Dendritic cell treated with granulocyte-macrophage colony-stimulating factor and Interleukin-4, amounts not matched to agents 40 ng/mL and 50 ng/mL, for 4 days (primary cell): ENCODE results near the gene PXN.
"Not testable (repeated sequence)": the region's sequence is repeated elsewhere in the genome, so short reads cannot be mapped to it uniquely, and the experiment has no call there.

ENCODE experiments used
- H3K27ac Mint-ChIP-seq: one replicate; pipeline ENCODE4 v1.8.0; 2022; ENCODE audit warnings: mild to moderate bottlenecking, mixed read lengths
- H3K27me3 Mint-ChIP-seq: one replicate; pipeline ENCODE4 v1.8.0; 2022; ENCODE audit warnings: mild to moderate bottlenecking, mixed read lengths
- H3K36me3 Mint-ChIP-seq: one replicate; pipeline ENCODE4 v1.8.0; 2022; ENCODE audit warnings: low read depth, mixed read lengths
- H3K4me1 Mint-ChIP-seq: one replicate; pipeline ENCODE4 v1.8.0; 2022; ENCODE audit warnings: low read depth, mixed read lengths
- H3K4me3 Mint-ChIP-seq: one replicate; pipeline ENCODE4 v1.8.0; 2022; ENCODE audit warnings: mild to moderate bottlenecking, moderate library complexity, mixed read lengths
- H3K9me3 Mint-ChIP-seq: one replicate; pipeline ENCODE4 v1.8.0; 2022; ENCODE audit warnings: mixed read lengths
- intact Hi-C: fragments of 100-400 bp; cut with micrococcal nuclease; formaldehyde crosslinking; loops from one replicate; pipeline ENCODE4 v1.15.0; 2022

Gene PXN

DNA sequence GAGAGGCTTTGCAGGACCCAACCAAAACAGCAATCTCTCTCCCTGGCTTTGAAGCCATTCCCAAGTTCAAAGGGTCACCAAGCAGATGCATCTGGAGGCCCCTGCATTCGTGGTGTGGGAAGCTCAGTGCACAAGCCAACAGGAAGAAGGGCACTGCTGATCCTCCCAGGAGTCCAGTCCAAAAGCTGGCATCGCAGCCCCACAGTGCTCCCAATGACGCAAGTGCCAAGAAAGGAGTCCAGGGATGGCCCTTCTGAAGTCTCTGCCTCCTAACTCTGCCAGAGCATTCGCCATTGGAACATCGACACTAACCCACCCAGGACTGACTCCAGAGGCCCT, 25.1 kb downstream of the PXN start:
- peaks cover 35% of the 10 kb centered on the region for H3K36me3 Mint-ChIP-seq
- H3K27ac Mint-ChIP-seq: peak overlapping the region; percentile 44
- H3K4me1 Mint-ChIP-seq: peaks cover 94% of the 10 kb centered on the region
- H3K4me3 Mint-ChIP-seq: no peak overlapping the region
- intact Hi-C loops: no loop called here
- no peaks in the 10 kb centered on the region for H3K27me3 Mint-ChIP-seq
- no peaks in the 10 kb centered on the region for H3K9me3 Mint-ChIP-seq

DNA sequence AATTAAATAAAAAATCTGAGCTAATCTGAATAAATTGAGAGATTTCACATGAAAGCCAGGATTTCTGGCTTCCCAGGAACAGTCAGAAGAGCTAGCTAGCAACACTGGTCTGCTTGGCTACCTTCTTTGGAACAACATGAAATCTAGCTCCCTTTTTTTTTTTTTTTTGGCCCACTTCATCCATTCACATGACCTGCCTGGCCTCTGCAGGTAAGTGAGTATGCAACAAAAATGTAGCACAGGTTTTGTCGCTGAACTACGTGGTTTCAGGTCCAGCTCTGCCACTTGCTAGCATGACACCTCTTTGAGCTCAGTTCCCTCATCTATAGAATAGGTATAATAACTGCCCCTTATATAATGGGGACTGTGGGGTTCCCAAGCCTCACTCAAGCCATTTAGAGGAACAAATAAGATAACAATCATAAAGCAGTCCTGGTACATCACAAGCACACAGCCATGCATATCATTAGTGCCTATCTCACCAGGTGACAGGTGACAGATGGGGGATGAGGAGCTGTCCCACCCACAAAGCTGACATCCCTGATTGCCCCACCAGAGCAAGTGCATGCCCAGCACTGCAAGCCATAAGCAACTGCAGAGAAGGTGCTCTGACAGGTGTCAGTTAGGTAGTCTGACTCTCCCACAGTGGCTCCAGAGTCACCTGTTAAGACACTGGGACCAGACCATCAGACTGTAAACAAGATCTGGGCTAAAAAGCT, 25.6 kb downstream of the PXN start:
- Mint-ChIP-seq H3K36me3 (peaks cover 30% of the 10 kb centered on the region), H3K27me3 (no peaks in the 10 kb centered on the region), H3K9me3 (no peaks in the 10 kb centered on the region), H3K4me3 (no peak overlapping the region), H3K4me1 (peaks cover 94% of the 10 kb centered on the region), H3K27ac (no peak overlapping the region)
- intact Hi-C loops: no loop called here

DNA sequence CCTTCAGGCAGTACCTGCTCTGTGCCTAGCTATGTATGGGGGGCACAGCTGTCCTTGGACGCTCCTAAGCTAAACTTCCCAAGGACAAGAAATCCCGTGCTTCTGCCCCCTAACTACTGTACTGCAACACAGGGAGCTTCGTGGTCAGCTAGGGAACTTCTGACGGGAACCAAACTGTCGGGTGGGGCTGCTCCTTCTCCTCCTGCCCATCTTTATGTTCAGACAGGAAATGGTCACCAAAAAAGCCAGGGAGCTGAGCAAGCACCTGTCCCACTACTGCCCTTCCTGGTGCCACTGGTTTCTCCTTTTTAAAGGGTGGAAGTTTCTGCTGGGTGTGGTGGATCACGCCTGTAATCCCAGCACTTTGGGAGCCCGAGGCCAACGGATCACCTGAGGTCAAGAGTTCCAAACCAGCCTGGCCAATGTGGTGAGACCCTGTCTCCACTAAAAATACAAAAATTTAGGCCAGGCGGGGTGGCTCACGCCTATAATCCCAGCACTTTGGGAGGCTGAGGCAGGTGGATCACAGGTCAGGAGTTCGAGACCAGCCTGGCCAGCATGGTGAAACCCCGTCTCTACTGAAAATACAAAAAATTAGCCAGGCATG, 26.6 kb downstream of the PXN start:
- H3K27me3 Mint-ChIP-seq: no peaks in the 10 kb centered on the region
- peak overlapping the region; percentile 91 for H3K27ac Mint-ChIP-seq
- peaks cover 25% of the 10 kb centered on the region for H3K36me3 Mint-ChIP-seq
- no peak overlapping the region for H3K4me3 Mint-ChIP-seq
- no peaks in the 10 kb centered on the region for H3K9me3 Mint-ChIP-seq
- intact Hi-C loops: no loop called here
- H3K4me1 Mint-ChIP-seq: peaks cover 96% of the 10 kb centered on the region

DNA sequence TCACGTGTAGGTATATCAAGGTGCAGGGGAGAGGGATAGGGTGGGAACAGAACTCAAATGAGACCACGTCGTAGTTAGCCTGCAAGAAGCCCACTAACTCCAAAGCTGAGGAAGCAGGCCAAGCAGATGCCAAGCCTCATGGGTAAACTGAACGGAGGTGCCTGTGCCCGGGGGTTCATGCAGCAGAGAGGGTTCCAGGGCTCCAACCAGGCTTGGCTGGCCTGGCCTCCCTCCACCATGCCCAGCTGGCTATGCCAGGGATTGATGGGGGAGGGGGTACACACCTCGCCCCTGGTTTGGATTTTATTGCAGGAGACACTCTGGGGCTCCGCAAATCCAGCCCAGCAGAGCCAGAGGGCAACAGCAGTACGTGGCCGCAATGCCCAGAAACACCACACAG, 27.3 kb downstream of the PXN start:
- Mint-ChIP-seq H3K27me3 (no peaks in the 10 kb centered on the region), H3K27ac (peak overlapping the region; percentile 91), H3K9me3 (no peaks in the 10 kb centered on the region), H3K4me3 (peak overlapping the region; percentile 58), H3K36me3 (peaks cover 25% of the 10 kb centered on the region), H3K4me1 (peaks cover 96% of the 10 kb centered on the region)
- intact Hi-C loops: no loop called here

DNA sequence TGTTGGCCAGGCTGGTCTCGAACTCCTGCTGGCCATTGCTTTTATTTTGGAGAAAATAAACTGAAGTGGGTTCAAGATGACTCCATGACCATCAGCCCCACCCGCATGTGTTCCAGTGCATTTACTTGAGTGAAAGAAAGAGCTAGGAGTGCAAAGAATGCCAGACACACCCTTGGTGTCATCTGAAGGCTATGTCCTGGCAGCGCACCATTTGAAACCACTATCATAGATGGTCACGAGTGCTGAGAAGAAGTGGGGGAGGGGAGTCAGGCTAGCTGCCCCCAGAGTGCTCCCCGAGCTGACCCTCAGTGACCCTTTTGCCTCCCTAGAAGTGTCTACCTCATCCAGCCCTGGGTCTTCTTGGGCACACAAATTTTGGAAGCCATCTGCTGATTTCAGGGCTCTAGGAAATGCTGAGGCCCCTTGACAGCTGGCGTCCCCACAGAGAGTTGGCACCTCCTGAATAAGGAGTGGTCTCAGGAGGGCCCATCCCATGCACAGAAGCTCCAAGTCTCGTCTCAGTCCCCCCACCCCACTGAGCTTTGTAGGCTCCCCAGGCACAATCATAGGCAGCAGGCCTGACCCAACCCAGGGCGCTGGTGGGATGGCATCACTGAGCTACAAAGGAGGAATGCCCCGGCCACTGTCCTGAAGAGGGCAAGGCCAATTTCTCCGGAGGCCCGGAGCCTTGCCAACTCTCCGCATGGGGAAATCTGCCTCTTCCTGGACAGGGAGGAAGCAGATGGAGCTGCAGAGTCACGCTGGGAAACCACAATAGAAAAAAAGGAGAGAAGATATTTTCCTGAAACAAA, 28.0 kb downstream of the PXN start:
- H3K4me1 Mint-ChIP-seq: peaks cover 96% of the 10 kb centered on the region
- H3K36me3 Mint-ChIP-seq: peaks cover 25% of the 10 kb centered on the region
- peak overlapping the region; percentile 91 for H3K27ac Mint-ChIP-seq
- intact Hi-C loops: no loop called here
- peak overlapping the region; percentile 58 for H3K4me3 Mint-ChIP-seq
- no peaks in the 10 kb centered on the region for H3K27me3 Mint-ChIP-seq
- H3K9me3 Mint-ChIP-seq: no peaks in the 10 kb centered on the region

DNA sequence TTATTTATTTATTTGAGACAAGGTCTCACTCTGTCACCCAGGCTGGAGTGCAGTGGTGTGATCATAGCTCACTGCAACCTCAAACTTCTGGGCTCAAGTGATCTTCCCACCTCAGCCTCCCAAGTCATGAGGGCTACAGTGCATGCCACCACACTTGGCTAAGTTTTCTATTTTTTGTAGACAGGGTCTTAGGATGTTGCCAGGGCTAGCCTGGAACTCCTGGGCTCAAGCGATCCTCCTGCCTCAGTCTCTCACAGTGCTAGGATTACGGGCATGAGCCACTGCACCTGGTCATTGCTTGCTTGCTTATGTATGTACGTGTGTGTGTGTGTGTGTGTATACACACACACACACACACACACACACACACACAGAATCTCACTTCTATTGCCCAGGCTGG, 28.7 kb downstream of the PXN start:
- H3K4me3 Mint-ChIP-seq, H3K27me3 Mint-ChIP-seq, intact Hi-C loops, H3K9me3 Mint-ChIP-seq: not testable (repeated sequence)
- H3K4me1 Mint-ChIP-seq: peaks cover 96% of the 10 kb centered on the region
- peak overlapping the region; percentile 91 for H3K27ac Mint-ChIP-seq
- peaks cover 18% of the 10 kb centered on the region for H3K36me3 Mint-ChIP-seq

DNA sequence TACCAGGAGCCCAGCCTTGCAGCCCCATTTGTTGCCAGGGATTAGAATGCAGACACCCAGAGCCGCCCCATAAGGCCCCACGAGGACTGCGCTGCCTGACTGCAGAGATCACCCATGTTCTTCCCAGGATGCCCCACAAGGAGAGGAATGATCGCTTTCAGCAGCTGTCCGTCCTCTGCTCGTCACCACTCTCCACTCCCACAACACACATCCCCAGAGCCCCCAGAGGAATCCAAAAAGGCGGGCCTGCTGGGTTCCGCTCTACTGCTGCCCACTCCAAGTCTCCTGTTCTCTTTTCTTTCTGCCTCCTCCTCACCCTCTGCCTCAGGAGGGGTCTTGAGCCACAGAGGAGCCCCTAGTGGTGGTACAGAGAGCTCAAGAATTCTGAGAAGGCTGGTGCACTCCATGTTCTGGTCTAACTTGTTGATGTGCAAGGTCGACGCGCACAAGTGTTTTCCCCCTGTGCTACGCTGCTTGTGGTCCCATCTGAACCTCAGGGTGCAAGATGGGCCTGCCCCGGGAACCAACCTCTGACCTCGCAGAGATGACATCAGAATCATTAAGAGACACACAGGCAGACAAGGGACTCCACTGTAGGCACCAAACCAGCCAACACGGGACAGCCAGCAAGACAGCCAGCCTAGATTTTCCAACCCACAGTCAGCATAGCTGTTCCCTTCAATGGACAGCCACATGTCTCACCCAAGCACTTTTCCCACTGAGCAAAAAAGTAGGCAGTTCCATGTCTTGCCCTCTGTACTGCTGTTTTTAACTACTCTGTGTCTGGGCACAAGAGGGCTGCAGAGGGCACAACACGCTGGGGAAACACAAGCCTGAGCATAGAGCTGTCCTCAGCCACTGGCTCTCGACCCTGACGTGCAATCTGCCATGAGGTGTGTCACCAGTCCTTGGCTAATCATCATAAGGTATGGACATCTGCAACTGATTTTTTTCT, 29.9 kb downstream of the PXN start:
- H3K9me3 Mint-ChIP-seq: no peaks in the 10 kb centered on the region
- intact Hi-C loops: loop anchor here (2.0 kb wide), 1 partner anchor 17 kb away; no protein-coding TSS in a partner anchor
- peak overlapping the region; percentile 2 for H3K4me3 Mint-ChIP-seq
- no peaks in the 10 kb centered on the region for H3K27me3 Mint-ChIP-seq
- H3K4me1 Mint-ChIP-seq: peaks cover 96% of the 10 kb centered on the region
- peaks cover 6% of the 10 kb centered on the region for H3K36me3 Mint-ChIP-seq
- peak overlapping the region; percentile 84 for H3K27ac Mint-ChIP-seq

DNA sequence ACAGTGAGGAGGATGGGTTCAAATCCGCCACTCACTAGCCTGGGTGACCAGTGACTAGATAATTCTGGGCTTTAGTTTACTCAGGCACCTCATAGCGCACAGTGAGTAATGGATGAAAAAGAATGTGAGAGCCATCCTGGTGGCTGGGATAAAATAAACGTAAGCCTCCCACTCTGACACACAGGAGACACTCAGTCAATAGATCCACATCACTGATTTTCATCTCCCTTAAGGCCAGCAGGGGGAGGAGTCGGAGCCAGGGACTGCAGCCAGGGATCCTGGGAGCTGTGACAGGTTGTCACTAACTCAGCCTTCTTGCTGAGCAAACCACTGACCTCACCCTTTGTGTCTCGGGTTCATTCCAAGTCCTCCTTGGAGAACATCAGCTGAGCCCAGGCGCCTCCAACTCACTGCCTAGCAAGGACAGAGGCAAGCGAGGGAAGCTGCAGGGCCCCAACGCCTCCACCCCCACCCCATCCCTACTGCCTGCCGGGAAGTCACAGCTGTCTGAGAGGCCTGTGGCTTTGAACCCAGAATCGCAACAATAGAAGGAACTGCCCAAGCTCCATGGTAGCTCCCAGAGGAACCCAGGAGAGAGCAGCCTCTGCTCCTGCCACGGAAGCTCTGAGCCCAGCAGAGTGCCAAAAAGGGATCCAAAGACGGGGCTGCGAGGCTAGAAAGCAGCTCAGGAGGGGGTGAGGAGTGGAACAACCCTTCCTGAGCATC, 30.7 kb downstream of the PXN start:
- intact Hi-C loops: loop anchor here (2.0 kb wide), 1 partner anchor 18 kb away; no protein-coding TSS in a partner anchor
- H3K4me3 Mint-ChIP-seq: peak overlapping the region; percentile 21
- H3K9me3 Mint-ChIP-seq: no peaks in the 10 kb centered on the region
- H3K27ac Mint-ChIP-seq: peak overlapping the region; percentile 84
- H3K27me3 Mint-ChIP-seq: no peaks in the 10 kb centered on the region
- no peaks in the 10 kb centered on the region for H3K36me3 Mint-ChIP-seq
- peaks cover 96% of the 10 kb centered on the region for H3K4me1 Mint-ChIP-seq

DNA sequence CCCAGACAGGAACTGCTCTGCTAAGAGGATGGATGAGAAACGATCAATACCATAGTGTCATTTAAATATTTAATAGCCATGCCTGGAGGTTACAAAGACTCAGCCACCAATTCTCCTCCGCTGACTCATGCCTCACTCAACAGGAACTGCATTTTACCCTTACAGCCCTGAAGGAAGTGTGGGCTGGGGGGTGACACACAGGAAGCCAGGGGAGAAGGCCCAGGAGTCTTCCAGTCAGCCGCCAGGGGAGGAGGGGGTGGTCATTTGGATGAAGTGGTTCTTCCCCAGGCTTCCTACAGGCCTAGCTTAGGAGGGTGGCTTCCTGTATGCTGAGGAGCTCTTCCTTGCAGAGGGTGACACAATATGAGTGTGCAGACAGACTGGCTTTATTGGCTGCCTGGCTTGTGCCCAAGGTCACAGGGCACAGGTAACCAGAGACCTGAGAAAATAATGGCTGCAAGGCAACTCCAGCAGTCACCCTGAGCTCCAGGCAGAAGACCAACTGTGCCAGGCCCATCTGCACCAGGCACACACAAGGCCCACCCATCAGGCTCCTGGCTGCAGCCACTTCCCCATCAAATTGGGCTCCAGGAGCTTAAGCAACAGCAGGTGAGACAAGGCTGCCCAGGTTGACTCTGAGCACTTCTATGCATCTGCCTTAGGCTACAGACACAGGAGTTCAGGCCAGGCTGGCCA, 34.1 kb downstream of the PXN start:
- no peaks in the 10 kb centered on the region for H3K27me3 Mint-ChIP-seq
- peak overlapping the region; percentile 6 for H3K4me3 Mint-ChIP-seq
- H3K4me1 Mint-ChIP-seq: peaks cover 100% of the 10 kb centered on the region
- peak overlapping the region; percentile 84 for H3K27ac Mint-ChIP-seq
- H3K36me3 Mint-ChIP-seq: peaks cover 11% of the 10 kb centered on the region
- intact Hi-C loops: no loop called here
- H3K9me3 Mint-ChIP-seq: no peaks in the 10 kb centered on the region

DNA sequence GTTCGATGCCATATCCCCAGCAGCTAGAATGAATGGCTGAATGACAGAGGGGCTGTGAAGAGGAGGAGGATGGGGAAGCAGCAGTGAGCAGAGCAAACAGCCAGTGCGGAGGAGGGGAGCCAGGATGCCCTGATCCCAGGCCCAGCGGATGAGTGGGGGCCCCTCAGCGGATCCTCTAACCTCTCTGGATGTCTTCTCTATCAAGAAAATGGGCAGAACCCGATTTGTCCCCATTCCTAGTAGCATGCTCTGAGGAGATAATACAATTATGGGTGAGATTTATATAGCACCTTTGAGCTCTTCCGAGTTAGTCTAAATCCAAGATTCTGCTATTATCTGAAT, 34.6 kb downstream of the PXN start:
- Mint-ChIP-seq H3K4me1 (peaks cover 100% of the 10 kb centered on the region), H3K27ac (peak overlapping the region; percentile 84), H3K36me3 (peaks cover 16% of the 10 kb centered on the region), H3K9me3 (no peaks in the 10 kb centered on the region), H3K27me3 (no peaks in the 10 kb centered on the region), H3K4me3 (peak overlapping the region; percentile 18)
- intact Hi-C loops: no loop called here

DNA sequence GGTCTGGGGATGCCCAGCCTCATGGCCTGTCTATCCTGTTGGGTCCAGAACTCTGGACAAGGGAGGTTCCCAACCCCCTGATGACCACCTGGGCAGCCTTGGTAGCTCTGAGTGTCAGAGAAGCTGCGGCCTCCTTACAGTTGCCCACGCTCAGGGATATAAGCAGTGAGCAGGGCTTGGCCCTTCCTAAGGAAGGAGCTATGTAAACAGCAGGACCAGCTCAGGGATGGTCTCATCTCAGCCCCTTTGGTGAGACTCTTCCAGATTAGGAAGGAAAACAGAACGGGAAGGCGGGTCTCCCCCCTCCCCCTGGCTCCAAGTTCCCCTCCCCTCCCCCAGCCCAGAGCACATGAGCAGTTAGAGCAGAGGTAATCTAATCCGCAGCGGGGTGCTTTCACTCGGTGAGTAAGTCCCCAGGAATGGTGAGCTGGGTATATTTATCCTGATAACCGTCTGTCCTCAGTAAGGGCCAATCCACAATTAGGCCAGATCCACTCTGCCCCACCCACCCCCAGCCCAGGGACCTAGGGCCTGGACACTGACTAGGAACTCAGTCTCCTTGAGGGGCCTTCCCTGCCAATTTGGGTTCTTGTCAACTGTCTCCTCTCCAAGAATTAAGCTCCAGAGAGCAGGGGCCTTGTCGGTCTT, 35.1 kb downstream of the PXN start:
- peaks cover 100% of the 10 kb centered on the region for H3K4me1 Mint-ChIP-seq
- peak overlapping the region; percentile 18 for H3K4me3 Mint-ChIP-seq
- intact Hi-C loops: no loop called here
- H3K36me3 Mint-ChIP-seq: peaks cover 21% of the 10 kb centered on the region
- H3K27me3 Mint-ChIP-seq: no peaks in the 10 kb centered on the region
- H3K27ac Mint-ChIP-seq: peak overlapping the region; percentile 84
- no peaks in the 10 kb centered on the region for H3K9me3 Mint-ChIP-seq
